ENCODE results near the gene YTHDC1.

GRCh38 chr4:68324519-68325262 is 25.2 kb downstream of the YTHDC1 start:
- TF ChIP-seq CTCF (conservative IDR thresholded peaks at IDR 0.05; ENCODE audit: low read depth in 2 of 2) (no peak), EZH2phosphoT487 (IDR thresholded peaks at IDR 0.05; ENCODE audit: unreplicated experiment) (no peak), POLR2AphosphoS5 (IDR thresholded peaks at IDR 0.05; ENCODE audit: low read depth) (no peak), EZH2 (IDR thresholded peaks at IDR 0.05; ENCODE audit: low read depth, unreplicated experiment) (no peak), STAT1 (IDR thresholded peaks at IDR 0.05; ENCODE audit: unreplicated experiment) (no peak), REST (IDR thresholded peaks at IDR 0.05; ENCODE audit: unreplicated experiment) (no peak), CREB1 (CRISPR knock-in tag; IDR thresholded peaks at IDR 0.05; ENCODE audit: low read depth) (no peak), ZNF114 (CRISPR knock-in tag; IDR thresholded peaks at IDR 0.05) (no peak), ETS1 (IDR thresholded peaks at IDR 0.05) (no peak), JUNB (IDR thresholded peaks at IDR 0.05; ENCODE audit: unreplicated experiment) (no peak), ZNF331 (CRISPR knock-in tag; IDR thresholded peaks at IDR 0.05; ENCODE audit: low read depth) (no peak)
